ENCODE results near the gene POLL.
"Not testable (repeated sequence)": the region's sequence is repeated elsewhere in the genome, so short reads cannot be mapped to it uniquely, and the experiment has no call there.

Gene POLL

DNA sequence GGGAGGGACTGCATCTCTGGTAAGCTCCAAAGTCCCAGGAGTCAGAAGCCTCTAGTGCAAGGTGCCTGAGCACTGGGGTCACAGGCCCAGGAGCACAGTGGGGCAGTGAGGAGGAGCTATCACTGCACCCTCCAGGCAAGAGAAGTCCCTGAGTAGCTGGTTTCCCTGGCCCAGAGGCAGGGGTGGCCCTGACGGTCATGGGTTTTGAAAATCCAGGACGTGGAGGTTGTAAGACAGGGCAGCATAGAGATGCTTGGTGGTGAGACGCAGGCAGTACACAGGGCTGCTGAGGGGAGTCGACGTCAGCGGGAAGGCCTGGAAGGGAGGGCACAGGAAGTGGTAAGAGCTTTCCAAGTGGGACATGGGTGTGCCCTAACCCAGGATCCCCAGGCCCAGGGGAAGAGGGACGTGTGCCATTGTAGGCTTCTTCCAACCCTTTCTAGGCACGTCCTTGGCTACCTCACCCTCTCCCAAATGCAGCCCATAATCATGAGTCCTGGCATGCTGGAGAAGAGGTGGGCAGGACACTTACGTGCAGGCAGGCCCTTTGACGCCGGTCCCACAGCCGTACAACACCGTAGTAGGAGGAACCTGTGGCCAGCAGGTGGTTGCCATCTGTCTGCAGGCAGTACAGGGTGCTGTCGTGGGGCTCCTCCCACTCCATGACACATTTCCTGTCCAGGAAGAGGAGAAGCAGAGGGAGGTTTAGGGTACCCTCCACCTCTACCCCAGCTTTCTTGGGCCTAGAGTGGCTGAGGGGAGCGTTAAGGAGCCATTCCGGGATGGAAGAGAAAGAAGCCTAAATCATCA, 23.2 kb upstream of the POLL start:
- no peak for DNase-seq

- DNase-seq: no peak
These were observed 21.4 kb upstream of the POLL start for GRCh38 chr10:101609481-101609880.

GRCh38 chr10:101607124-101607523, 19.1 kb upstream of the POLL start:
- no peak for DNase-seq

DNA sequence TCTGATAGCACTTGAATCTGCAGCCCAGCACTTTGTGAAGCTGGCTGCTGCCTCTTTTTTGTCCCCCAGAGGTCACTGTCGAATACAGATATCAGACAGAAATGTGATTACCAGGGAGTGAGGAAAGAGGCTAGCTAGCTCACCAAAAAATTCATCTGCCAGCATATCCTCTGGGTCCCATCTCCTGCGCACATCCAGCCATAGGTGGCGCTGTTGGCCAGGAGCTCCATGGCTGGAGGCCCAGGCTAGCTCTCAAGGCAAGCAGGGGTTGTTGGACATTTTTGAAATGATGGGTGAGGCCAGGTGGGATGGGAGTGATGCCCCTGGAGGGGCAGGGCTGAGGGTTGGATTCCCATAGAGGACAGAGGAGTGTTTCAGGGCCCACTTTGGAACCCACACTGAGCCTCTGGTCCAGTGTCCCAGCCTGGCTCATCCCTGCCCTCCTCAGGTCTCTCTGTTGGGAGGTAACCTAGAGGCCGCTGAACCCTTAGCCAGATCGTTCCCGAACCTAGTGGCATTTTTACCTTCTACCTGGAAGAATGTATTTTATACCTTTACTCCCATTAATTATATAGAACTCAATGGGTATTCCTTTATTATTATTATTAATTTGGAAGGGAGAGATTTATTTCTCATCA, 14.8 kb upstream of the POLL start:
- DNase-seq: peak; percentile 60

- no peak for DNase-seq
These were observed 13.5 kb upstream of the POLL start for GRCh38 chr10:101601541-101601940.

GRCh38 chr10:101597091-101597900, 9.2 kb upstream of the POLL start:
- DNase-seq: peak; percentile 35

GRCh38 chr10:101595591-101596433, 7.8 kb upstream of the POLL start:
- DNase-seq: no peak

- DNase-seq: not testable (repeated sequence)
These were observed 5.3 kb upstream of the POLL start for GRCh38 chr10:101593331-101593730.

DNA sequence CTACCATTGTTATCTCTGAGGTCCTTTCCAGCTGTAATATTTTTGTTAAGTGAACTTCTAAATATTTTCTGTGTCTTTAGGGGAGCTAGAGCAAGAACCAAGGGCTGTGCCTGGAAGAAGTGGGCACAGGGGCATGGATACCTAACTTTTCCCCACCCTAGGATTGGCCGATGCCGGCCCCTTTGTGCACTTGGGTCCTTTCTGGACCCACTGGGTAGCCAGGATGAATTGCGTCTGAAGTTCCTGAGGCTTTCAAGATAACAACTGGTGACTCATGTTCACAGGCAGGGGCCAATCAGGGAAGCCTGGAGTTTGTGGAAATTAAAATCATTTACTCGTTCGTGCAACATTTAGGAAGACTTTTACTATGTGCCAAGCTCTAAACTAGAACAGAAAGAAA, 822 bp upstream of the POLL start:
- DNase-seq: no peak

- DNase-seq: no peak
These were observed 2.2 kb downstream of the POLL start for GRCh38 chr10:101585841-101586240.

GRCh38 chr10:101580486-101581399, 7.3 kb downstream of the POLL start:
- no peak for DNase-seq

- DNase-seq: no peak
These were observed 8.6 kb downstream of the POLL start for GRCh38 chr10:101579516-101579870.

DNA sequence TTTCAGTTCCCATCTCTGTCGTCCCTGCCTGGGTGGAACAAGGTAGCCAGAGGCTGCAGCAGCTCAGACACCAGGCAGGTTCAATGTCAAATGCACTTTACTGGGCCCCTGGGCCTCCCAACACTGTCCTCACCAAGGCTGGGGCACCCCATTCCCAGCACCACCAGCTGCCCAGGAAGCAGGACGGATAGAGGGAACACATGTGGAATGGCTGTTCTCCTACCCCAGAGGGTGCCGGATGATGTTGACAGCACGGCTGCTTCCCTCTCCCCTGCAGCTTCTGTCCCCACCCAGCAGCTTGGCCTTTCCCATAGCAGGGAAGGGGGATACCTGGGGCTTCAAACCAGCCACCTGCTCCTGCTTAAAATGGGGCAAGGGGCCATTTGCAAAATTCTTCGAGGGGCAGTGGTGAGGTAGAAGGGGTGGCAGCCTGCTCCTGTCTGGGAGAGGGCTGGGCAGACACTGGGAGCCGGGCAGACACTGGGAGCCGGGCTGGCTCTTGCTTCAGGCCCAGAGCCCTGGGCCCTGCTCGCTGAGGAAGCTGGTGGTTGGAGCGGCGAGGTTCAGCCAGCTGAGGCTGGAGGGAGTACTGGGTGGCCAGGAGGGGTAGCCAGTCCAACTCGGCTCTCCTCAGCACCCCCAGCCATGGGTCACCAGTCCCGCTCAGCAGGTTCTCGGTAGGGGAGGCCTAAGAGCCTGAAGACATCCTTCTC, 9.1 kb downstream of the POLL start:
- DNase-seq: no peak

GRCh38 chr10:101578192-101578591, 9.9 kb downstream of the POLL start:
- DNase-seq: no peak

DNA sequence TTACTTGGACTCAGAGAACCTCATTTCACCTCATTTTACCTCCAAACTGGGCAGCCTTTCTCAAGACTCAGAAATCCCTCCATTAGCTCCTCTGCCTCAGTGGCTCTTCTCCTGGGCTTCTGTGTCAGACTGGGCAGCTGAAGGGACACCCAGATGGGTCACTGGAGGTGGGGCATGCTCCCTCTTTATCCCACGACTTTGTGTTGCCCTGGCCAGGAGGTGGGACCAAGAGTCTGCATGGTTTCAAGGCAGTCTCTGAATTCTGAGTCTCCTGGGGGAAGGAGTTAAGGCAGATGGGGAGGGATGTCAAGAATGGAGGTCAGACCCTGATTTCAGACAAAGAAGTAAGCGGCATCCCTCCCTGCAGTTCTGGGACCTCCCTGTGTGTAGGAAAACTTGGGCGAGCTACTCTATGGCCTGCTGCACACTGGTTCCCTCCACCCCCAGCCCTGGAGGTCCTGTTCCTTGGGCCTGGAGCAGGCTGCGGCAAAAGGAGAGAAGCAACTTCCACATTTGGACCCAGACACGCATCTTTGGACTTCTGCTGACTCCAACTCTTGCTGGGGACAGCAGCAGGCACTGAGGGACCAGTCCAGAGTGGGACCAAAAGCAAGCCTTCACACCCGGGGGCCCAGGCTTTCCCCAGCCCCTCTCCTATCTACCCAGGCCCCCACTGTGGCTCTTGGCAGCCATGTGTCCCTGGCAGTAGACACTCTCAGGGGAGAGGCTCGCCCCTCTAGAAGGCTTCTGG, 10.8 kb downstream of the POLL start:
- DNase-seq: no peak

DNA sequence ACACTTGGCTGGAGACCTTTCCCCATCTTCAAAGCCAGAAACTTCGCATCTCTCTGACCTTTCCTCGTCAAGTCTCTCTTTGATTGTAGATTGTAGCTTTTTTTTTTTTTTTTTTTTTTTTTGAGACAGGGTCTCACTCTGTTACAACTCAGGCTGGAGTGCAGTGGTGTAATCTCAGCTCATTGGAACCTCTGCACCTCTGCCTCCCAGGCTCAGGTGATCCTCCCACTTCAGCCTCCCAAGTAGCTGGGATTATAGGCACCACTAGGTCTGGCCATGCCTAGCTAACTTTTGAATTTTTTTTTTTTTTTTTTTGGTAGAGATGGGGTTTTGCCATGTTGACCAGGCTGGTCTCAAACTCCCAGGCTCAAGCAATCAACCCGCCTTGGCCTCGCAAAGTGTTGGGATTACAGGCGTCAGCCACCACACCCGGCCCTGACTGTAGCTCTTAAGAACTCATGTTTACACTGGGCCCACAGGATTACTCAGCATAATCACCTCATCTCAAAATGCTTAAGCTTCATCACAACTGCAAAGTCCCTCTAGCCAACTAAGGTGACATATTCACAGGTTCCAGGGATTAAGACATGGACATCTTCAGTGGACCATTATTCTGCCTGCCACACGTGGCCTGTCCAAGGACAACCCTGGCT, 11.7 kb downstream of the POLL start:
- DNase-seq: no peak

DNA sequence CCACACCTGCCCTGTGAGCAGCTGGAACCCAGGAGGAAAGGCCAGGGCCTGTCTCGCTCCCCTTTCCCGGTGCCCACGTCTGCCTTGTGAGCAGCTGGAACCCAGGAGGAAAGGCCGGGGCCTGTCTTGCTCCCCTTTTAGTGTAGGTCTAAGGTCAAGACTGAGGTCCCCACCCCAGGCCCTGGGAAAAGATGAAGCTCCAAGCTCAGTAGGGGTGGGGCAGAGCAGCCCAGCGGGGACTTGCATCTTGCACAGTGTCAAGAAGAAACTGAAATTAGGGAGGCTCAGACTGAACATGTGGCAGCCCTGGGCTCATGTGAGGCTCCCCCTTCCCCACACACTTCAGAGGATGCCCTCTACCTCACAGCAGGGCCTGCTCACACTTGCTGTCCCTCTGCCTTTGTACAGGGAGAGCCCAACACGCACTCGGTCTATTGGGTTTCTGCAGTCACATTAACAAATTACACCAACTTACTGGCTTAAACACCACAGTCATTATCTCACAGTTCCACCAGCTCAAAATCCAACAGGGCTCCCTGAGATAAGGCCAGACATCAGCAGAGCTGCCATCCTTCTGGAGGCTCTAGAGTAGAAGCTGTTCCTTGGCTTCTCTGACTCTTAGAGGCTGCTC, 12.4 kb downstream of the POLL start:
- no peak for DNase-seq

DNA sequence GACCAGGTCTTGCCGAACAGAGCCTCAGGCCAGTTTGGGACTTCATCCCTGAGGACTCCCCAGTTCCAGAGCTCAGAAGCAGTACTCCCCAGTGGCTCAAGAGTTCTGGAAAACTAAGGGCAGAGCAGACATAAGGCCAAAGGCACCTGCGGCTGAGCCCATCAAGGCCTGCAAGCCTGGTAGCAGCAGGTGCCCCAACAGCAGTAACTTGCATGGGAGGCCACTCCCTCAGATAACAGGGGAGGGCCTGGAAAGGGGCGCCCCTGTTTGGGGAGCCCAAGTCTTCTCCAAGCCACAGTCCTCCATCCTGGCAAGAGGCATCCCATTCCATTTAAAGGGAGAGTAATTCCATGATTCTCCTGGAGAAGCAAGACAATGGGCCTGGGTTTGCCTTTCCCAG, 13.0 kb downstream of the POLL start:
- no peak for DNase-seq

Measured in NCI-H2227 treated with DMSO at 0.1 percent for 48 hours (cell line).